Activated CD8-positive, alpha-beta memory T cell treated with anti-CD3 and anti-CD28 coated beads, Interleukin-2, amount 50 U/mL, for 4 hours (primary cell): ENCODE data around the gene PLXNA1.

Source experiments
- DNase-seq: peaks from one replicate; pipeline ENCODE4 v3.0.0-alpha.2; 2020

PLXNA1 gene

DNA sequence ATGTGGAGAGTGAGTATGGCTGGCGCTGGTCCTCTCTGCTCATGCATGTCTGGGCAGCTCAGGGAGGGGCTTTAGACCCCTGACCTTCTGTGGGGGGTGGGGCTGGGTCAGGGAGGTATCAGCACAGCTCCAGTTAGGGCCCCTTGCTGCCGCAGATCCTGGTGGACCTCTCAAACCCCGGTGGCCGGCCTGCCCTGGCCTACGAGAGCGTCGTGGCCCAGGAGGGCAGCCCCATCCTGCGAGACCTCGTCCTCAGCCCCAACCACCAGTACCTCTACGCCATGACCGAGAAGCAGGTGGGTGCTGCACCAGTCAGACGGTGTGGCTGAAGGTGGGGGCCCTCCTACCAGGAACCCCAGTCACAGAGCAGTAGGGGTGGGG lies 20.2 kb downstream of the PLXNA1 start:
- DNase-seq: no peak

DNA sequence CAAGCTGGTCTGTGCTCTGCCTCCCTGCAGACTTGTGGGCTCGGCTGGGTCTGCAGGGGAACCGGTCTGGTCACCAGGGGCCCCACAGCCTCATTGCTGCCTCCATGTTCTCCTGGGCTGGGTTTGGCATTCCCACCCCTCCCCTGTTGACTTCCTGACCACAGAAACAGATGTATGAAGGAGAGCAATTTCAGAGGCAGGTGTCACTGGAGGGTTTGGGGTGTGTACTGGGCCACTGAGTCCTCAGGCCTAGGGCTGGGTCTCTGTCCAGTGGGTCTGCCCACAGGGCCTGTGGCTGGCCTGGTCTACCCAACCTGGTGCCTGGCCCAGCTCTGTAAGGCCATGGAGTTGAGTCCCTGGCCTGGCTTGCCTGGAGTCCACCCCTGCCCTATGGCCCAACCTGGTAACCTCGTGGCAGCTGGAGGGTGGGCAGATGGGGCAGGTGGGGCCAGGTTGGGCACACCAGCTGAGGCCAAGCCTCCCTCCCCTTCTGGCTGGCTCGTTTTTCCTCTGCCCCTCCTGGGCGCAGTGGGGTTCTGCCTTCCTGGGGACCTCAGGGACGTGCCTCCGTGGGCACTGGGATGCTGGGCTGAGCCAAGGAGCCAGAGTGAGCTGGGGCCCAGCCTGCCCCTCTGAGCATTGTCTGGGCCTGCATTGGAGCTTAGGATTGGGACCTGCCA lies 20.8 kb downstream of the PLXNA1 start:
- DNase-seq: no peak

DNA sequence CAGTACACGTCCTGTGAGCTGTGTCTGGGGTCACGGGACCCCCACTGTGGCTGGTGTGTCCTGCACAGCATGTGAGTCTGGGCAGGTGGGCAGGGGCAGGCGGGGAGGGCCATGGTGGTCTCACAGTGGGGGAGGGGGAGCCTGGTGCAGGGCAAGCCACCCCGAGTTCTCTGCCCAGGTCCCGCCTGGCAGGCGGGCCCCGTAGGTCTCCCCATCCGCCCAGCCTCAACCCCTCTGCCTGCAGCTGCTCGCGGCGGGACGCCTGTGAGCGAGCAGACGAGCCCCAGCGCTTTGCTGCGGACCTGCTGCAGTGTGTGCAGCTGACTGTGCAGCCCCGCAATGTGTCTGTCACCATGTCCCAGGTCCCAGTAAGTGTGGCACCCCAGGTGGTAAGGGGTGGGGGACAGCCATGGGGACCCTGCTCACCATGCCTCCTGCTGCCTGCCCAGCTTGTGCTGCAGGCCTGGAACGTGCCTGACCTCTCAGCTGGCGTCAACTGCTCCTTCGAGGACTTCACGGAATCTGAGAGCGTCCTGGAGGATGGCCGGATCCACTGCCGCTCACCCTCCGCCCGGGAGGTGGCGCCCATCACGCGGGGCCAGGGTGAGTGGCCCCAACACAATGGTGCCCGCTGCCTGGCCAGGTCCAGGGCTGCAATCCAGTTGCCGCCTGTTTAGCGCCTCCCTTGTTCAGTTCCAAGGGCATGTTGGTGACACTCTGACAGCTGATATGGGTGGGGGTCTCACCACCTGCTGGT lies 21.9 kb downstream of the PLXNA1 start:
- no peak for DNase-seq

GRCh38 chr3:127005864-127006500 lies 23.1 kb downstream of the PLXNA1 start:
- DNase-seq: no peak

- DNase-seq: no peak
These were observed 24.0 kb downstream of the PLXNA1 start for GRCh38 chr3:127006781-127007436.

- DNase-seq: no peak
These were observed 25.3 kb downstream of the PLXNA1 start for GRCh38 chr3:127008236-127008635.

DNA sequence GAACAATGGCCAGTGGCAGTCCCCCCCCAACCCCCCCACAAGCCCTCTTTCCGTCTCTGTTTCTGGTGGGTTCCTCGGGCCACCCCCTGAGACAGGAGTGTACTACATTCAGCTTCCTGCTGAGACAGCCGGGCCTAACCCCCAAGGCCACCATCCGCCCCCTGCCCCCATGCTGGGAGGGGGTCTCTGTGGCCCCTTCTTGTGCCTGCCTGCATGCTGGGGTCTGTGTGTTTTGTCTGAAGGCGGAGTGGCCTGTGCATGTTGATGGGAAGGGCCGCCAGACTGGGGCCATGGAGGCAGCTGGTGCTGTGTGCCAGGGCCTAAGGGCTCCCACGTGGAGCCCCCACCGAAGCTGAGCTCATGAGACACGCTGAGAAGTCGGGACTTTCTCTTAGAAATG lies 26.6 kb downstream of the PLXNA1 start:
- no peak for DNase-seq

GRCh38 chr3:127011270-127011992 lies 28.5 kb downstream of the PLXNA1 start:
- DNase-seq: no peak

GRCh38 chr3:127012091-127012490 lies 29.2 kb downstream of the PLXNA1 start:
- no peak for DNase-seq

DNA sequence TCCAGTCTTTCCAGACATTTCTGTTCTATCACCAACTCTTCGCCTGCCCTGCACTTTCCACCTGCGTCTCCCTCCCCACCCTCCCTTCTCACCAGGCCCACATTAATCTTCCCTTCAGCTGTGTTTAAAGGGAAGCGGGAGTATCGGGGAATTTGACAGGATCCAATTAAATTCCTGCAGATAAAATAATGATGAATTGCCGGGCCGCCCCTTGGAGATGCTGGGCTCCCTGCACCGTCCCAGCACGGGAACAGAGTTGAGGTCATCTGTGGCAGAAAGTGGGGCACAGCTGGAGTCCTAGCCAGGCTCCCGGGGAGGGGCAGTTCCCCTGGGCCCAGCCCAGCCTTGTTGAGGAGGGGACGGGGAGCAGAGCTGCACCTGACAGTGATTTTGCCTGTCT lies 30.3 kb downstream of the PLXNA1 start:
- DNase-seq: no peak

DNA sequence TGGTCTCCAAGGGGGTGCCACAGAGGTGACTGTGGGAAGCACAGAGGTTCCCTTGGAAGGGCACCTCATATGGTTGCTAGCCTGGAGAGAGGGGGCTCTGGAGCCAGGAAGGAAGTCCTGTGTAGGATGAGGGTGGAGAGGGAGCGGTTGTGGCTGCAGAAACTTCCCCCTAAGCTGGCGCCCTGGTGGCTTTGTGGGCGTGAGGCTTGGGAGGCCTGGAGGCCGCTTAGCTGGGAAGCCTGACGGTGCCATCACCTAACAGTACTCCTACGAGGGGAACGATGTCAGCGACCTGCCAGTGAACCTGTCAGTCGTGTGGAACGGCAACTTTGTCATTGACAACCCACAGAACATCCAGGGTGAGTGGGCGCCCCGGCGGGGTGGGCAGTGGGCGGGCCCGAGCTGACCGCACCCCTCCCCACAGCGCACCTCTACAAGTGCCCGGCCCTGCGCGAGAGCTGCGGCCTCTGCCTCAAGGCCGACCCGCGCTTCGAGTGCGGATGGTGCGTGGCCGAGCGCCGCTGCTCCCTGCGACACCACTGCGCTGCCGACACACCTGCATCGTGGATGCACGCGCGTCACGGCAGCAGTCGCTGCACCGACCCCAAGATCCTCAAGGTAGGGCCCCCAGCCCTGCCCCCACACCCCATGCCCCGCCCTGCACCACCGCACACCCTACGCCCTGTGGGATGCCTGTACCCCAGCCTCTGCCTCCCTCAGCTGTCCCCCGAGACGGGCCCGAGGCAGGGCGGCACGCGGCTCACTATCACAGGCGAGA lies 31.0 kb downstream of the PLXNA1 start:
- DNase-seq: no peak

DNA sequence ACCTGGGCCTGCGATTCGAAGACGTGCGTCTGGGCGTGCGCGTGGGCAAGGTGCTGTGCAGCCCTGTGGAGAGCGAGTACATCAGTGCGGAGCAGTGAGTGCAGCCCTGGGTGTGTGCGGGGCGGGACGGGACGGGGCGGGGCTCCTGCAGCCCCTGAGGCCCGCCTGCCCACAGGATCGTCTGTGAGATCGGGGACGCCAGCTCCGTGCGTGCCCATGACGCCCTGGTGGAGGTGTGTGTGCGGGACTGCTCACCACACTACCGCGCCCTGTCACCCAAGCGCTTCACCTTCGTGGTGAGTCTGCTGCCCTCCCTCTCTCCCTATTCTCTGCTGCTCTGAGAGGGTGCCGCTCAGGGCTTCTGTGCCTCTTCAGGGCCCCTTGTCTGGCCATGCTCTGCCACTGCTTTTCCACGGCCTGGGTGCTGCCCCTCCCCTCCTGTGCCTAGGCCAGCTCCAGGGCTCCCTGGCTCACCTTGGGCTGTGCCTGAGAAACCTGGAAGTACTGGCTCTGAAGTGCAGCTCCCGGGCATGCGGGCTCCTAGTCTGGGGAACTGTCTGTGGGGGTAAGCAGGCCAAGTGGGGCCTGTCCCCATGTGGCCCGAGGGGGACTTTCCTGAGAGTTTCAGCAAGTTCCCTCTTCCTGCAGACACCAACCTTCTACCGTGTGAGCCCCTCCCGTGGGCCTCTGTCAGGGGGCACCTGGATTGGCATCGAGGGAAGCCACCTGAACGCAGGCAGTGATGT lies 31.8 kb downstream of the PLXNA1 start:
- DNase-seq: no peak

DNA sequence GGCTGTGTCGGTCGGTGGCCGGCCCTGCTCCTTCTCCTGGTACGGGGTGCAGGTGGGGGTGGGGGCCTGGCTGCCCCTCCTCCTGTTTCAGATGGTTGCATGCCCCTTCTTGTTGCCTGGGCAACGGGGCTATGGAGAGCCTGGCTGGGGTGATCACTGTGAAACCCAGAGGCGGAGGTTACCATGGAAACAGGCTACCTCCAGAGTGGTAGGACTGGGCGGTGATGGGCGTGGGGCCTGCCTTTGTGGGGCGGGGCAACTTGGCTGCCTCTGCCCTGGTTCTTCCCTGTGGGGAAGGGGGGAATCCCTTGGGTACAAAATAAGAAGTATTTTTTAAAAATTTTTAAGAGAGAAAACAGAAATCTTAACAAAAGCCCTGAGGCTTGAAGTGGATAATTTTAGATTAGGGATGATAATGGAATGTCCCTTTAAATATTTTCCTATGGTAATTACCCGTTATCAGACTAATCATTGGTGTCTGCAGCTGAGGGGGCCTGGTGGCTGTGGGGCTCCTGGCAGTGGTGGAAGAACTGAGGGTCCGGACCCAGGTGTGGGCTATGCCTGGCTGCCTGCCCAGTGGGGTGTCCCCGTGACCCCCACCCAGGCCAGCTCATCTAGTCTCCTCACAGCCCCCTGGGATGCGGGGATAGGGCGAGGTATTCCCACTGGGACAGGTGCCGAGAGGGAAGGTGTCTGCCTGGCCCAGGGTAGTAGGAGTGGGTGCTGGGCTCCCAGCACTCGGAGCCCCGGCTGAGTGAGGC lies 32.5 kb downstream of the PLXNA1 start:
- no peak for DNase-seq

DNA sequence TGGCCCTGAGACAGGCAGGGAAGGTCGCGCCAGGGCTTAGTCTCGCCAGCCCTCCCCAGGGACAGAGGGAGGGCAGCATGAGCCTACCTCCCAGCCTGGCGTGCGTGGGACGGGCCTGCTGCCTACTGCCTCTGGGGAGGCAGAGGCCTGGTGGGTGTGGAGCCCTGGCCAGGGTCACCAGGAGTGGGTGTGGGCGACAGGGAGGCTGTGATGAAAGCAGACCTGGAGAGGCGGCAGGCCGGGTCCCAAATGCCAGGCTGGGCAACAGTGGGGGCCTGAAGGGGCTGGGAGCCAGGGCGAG lies 33.1 kb downstream of the PLXNA1 start:
- no peak for DNase-seq

DNA sequence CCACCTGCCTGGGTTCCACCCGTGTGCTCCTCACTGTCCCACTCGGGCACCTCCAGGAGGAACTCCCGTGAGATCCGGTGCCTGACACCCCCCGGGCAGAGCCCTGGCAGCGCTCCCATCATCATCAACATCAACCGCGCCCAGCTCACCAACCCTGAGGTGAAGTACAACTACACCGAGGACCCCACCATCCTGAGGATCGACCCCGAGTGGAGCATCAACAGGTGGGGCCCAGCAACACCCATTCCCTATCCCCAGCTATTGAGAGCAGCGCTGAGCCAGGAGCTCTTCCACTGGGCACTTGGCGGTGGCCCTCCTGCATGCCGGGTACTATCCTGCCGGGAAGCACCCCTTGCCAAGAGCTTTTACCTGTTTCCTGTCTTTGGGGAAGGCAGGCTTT lies 33.5 kb downstream of the PLXNA1 start:
- no peak for DNase-seq

DNA sequence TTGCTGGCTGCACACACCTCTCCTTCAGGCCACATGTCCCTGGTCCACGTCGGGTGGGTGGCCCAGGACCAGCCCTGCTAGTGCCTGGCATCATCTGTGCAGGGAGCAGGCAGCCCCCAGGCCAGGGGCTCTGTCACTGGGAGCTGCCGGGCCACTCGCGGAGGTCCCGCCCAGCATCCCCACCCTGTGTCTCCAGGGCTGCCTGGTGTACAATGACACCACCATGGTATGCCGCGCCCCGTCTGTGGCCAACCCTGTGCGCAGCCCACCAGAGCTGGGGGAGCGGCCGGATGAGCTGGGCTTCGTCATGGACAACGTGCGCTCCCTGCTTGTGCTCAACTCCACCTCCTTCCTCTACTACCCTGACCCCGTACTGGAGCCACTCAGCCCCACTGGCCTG lies 34.3 kb downstream of the PLXNA1 start:
- DNase-seq: no peak

- DNase-seq: no peak
These were observed 34.9 kb downstream of the PLXNA1 start for GRCh38 chr3:127017781-127018180.

DNA sequence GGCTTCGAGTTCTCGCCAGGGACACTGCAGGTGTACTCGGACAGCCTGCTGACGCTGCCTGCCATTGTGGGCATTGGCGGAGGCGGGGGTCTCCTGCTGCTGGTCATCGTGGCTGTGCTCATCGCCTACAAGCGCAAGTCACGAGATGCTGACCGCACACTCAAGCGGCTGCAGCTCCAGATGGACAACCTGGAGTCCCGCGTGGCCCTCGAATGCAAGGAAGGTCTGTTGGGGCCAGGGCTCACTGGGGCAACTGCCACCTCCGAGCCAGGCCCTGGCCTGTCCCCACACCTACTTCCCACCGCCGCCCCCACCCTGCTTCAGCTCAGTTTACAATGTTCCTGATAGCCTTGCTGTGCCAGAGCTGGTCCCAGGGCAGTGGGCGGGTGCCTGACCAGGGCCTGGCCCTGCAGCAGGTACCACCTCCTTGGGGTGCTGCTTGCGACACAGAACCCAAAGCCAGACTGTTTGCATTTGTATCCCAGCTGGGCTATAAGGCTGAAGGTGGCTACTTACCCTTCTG lies 35.5 kb downstream of the PLXNA1 start:
- DNase-seq: no peak

- DNase-seq: no peak
These were observed 36.5 kb downstream of the PLXNA1 start for GRCh38 chr3:127019449-127019848.

- DNase-seq: no peak
These were observed 37.6 kb downstream of the PLXNA1 start for GRCh38 chr3:127020543-127020942.

GRCh38 chr3:127022849-127023248 lies 39.9 kb downstream of the PLXNA1 start:
- no peak for DNase-seq
